NT2/D1 (cell line): ENCODE results near the gene PLSCR3.

Experiments used
- DNase-seq: peaks from one replicate; pipeline ENCODE4 v3.0.0-alpha.2; 2011; ENCODE audit warnings: low read depth, low spot score
- H3K27me3 ChIP-seq: 2 replicates; pipeline ENCODE4 v1.6.0; 2011; ENCODE audit warnings: mild to moderate bottlenecking; ENCODE audit not compliant: insufficient read length, insufficient read depth
- H3K36me3 ChIP-seq: 2 replicates; pipeline ENCODE4 v1.6.1; 2011; ENCODE audit warnings: mild to moderate bottlenecking, low read length, mixed read lengths; ENCODE audit not compliant: insufficient read depth, insufficient read length
- H3K4me1 ChIP-seq: 2 replicates; pipeline ENCODE4 v1.5.1; 2011; ENCODE audit not compliant: insufficient read depth, insufficient read length
- H3K4me3 ChIP-seq: 2 replicates; pipeline ENCODE4 v1.5.1; 2011; ENCODE audit warnings: low read depth; ENCODE audit not compliant: insufficient read length
- H3K9ac ChIP-seq: 2 replicates; pipeline ENCODE4 v1.6.0; 2011; ENCODE audit warnings: low read depth; ENCODE audit not compliant: insufficient read length
- H3K9me3 ChIP-seq: 2 replicates; pipeline ENCODE4 v1.5.1; 2011; ENCODE audit warnings: mild to moderate bottlenecking, low read length; ENCODE audit not compliant: insufficient read depth
- SUZ12 ChIP-seq: IDR thresholded peaks from 2 replicates; pipeline ENCODE4 v1.6.1; 2011; ENCODE audit not compliant: insufficient read length, insufficient read depth; ENCODE audit errors: extremely low read depth
- YY1 ChIP-seq: IDR thresholded peaks from 2 replicates; pipeline ENCODE4 v1.6.1; 2011; ENCODE audit not compliant: insufficient read length, insufficient read depth
- ZNF274 ChIP-seq: IDR thresholded peaks from 2 replicates; pipeline ENCODE4 v1.6.1; 2011; ENCODE audit warnings: mild to moderate bottlenecking, low read depth, low read length

Gene PLSCR3

DNA sequence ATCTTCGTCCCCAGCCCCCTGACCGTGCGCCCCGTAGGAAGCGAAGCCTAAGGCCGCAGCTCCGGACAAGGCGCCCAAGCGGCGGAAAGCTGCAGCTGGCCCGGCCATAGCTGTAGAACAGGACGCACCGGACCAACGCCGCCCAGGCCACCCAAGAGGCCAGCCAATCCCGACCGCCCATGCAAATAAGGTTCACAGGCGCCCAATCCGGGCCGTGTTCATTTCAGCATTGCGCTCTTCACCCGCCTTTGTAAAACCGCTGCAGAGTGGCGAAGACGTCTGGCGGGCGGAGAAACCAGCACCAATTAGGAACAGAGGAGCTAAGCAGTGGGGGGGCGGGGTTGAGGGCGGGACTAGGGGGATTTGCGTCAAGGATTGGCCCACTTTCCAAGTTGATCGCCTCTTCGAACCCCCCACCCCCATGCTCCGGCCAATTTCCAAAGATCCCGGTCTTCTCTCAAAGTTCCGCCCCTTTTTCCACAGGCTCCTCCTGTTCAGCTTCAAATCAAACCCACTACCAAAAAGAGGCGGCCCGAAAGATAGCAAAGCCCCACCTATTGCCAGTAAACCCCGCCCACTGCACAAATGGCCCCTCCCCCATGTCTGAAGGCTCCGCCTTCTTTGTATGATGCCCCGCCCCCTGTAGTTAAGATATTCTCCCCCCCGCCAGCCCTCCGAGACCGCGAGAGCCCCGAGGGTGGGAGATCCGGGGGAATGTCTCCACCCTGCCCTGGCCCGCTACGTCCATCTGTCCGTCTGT lies 9.8 kb upstream of the PLSCR3 start, which contains the start of gene TMEM256:
Gene TMEM256 (minus strand): TSS at position 121 of the 760 bp plus-strand sequence. CDS start 13 bp downstream, at position 108.
- DNase-seq: peak; percentile 95
- H3K4me3 ChIP-seq: peak within 1 kb of the TSS; percentile 78
- H3K36me3 ChIP-seq: peaks cover 14% of the 10 kb centered on the region
- H3K9ac ChIP-seq: peak within 1 kb of the TSS; percentile 90
- H3K4me1 ChIP-seq: no peaks in the 10 kb centered on the region
- H3K9me3 ChIP-seq: no peaks in the 10 kb centered on the region
- H3K27me3 ChIP-seq: no peaks in the 10 kb centered on the region
- TF ChIP-seq ZNF274 (no peak), SUZ12 (no peak), YY1 (peak; percentile 26)

DNA sequence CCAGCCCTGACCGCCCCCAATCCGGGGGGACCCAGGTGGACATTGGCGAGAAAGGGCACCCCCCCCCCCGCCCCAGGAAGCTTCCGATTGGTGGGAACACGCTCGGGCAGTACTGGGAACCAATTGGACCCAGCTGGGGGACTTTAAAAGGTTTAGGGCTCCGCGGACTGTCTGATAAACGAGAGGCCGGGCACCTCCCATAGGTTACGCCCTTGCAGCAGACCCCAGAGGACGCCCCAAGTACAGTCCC lies 9.3 kb upstream of the PLSCR3 start:
- Histone ChIP-seq H3K27me3 (no peaks in the 10 kb centered on the region), H3K4me1 (no peaks in the 10 kb centered on the region), H3K9me3 (no peaks in the 10 kb centered on the region), H3K36me3 (peaks cover 9% of the 10 kb centered on the region), H3K4me3 (peak overlapping the region; percentile 68), H3K9ac (peak overlapping the region; percentile 90)
- no peak for DNase-seq
- no peak for TF ChIP-seq ZNF274
- TF ChIP-seq SUZ12: no peak
- TF ChIP-seq YY1: no peak

DNA sequence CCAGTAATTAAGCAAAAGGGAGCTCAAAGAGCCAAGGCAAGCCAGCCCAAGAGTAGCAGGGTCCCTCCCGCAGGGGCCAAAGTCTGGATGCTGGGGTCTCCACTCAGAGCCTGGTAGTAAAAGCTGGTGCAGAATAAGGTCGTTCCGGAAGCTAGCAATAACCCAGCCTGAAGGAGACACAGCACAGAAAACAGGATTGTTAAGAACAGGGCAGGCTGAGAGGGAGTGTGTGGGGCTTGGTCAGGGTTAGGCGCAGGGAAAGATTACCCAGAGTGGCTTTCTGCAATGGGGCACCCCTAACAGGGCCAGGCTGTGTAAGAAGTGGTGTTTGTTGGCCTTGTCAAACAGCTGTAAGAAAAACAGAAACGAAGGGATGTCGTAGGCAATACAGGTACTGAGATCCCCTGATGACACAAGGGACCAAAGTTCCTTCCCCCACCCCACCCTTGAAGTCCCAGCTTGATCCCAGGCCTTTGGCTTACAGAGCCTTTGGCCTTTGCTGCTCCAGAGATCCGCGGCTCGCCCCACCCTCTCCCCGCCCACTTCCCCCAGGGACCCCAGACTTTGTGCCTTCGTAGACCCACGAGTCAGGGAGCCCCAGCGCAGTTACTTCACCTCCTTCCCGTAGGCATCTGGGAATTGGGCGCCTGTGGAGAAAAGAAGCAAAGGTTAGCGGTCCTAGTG lies 8.9 kb upstream of the PLSCR3 start:
- peaks cover 7% of the 10 kb centered on the region for H3K36me3 ChIP-seq
- peak overlapping the region; percentile 90 for H3K9ac ChIP-seq
- TF ChIP-seq SUZ12 (no peak), ZNF274 (no peak), YY1 (no peak)
- no peaks in the 10 kb centered on the region for H3K4me1 ChIP-seq
- H3K27me3 ChIP-seq: no peaks in the 10 kb centered on the region
- no peak for DNase-seq
- peak overlapping the region; percentile 68 for H3K4me3 ChIP-seq
- no peaks in the 10 kb centered on the region for H3K9me3 ChIP-seq

DNA sequence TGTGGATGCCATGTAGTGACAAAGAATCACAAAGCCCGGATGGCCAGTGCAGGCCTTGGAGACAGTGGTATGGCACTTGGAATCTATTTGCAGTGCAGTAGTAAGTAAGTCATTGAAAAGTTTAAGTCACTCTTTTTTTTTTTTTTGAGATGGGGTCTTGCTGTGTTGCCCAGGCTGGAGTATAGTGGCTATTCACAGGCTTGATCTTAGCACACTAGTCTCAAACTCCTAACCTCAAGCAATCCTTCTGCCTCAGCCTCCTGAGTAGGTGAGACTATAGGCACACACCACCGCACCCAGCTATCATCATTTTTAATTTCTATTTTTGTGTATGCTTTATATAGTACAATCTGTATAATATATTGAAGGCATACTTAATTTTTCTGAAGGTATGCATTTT lies 4.3 kb upstream of the PLSCR3 start:
- DNase-seq: no peak
- no peaks in the 10 kb centered on the region for H3K27me3 ChIP-seq
- no peak overlapping the region for H3K9ac ChIP-seq
- no peaks in the 10 kb centered on the region for H3K4me1 ChIP-seq
- no peak overlapping the region for H3K4me3 ChIP-seq
- TF ChIP-seq SUZ12 (no peak), YY1 (no peak), ZNF274 (no peak)
- H3K36me3 ChIP-seq: peaks cover 7% of the 10 kb centered on the region
- no peaks in the 10 kb centered on the region for H3K9me3 ChIP-seq

DNA sequence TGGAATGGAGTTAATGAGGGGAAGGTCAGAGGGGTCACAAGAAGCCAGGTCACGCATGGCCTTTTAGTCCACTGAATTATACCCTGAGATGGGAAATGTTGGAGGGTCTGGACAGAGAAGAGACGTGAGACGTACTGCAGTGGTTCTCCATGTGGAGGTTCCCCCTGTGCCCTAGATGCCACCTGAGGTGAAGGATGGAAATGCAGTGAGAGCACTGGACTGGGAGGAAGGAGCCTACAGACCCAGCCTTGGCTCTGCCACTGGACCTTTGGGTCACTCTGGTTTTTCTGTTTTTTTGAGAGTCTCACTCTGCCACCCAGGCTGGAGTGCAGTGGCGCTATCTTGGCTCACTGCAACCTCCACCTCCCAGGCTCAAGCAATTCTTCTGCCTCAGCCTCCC lies 1.8 kb upstream of the PLSCR3 start:
- Histone ChIP-seq H3K27me3 (no peaks in the 10 kb centered on the region), H3K9me3 (no peaks in the 10 kb centered on the region), H3K4me1 (peaks cover 1% of the 10 kb centered on the region), H3K36me3 (peaks cover 15% of the 10 kb centered on the region), H3K4me3 (no peak overlapping the region), H3K9ac (no peak overlapping the region)
- no peak for DNase-seq
- TF ChIP-seq ZNF274 (no peak), SUZ12 (no peak), YY1 (no peak)

DNA sequence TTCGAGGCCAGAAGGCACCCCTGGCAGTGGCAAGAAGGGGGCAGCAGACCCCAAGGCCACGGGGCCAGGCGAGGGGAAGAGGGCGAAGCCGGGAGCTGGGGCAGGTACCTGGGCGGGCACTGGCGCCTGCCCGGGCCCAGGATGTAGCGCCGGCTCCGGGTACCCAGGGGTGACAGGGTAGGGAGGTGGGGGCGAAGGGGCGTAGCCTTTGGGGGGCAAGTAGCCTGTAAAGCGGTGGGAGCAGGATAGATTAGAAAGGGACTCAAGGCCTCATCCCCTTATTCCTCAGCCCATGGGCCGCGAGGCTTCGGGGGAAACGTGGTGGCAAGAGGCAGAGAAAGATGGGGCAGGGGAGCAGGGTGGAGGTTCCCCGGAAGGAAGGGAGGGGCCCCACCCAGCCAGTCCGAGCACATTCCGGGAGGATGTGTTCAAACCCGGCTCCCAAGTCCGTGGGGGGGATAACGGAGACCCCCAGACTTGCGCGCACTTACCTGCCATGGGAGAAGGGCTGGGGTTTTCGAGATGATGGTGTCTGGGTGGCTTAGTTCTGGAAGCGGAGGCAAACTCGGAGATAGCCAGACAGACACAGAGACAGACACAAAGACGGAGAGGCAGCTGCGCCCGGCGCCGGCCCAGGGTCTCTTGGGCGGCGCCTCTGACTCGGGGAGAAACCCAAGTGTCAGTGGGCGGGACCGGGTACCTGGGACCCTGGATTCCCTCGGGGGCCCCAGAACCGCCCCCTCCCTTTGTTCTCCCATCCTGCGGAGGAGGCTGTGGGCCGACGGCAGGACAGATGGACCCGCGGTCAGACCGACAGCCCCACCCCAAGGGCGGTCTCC lies 493 bp downstream of the PLSCR3 start:
- peak overlapping the region; percentile 76 for H3K9ac ChIP-seq
- TF ChIP-seq SUZ12 (no peak), YY1 (no peak), ZNF274 (no peak)
- DNase-seq: no peak
- H3K9me3 ChIP-seq: no peaks in the 10 kb centered on the region
- peaks cover 9% of the 10 kb centered on the region for H3K4me1 ChIP-seq
- H3K36me3 ChIP-seq: peaks cover 38% of the 10 kb centered on the region
- H3K4me3 ChIP-seq: peak overlapping the region; percentile 58
- H3K27me3 ChIP-seq: no peaks in the 10 kb centered on the region
